Measurements from ENCODE around the gene NAALADL2. TPM values are rescaled to one million over a fixed set of nuclear protein-coding genes. Genes with fewer than 3 reads are reported as not detected.
"Not testable (repeated sequence)": the region's sequence is repeated elsewhere in the genome, so short reads cannot be mapped to it uniquely, and the experiment has no call there.

NAALADL2 gene
- total and polyA plus RNA-seq, 2 of the 8 experiments (the other 6 are each of a cell fraction or from before 2014, with no cell fraction given), result 0.12 to 0.22 TPM

DNA sequence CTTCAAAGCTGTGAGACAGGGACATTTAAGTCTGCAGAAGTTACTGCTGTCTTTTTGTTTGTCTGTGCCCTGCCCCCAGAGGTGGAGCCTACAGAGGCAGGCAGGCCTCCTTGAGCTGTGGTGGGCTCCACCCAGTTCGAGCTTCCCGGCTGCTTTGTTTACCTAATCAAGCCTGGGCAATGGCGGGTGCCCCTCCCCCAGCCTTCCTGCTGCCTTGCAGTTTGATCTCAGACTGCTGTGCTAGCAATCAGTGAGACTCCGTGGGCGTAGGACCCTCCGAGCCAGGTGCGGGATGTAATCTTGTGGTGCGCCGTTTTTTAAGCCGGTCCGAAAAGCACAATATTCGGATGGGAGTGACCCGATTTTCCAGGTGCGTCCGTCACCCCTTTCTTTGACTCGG lies 928.0 kb downstream of the NAALADL2 start:
- H4K20me1 ChIP-seq (replicated peaks in 1 of 2; ENCODE audit: control insufficient read depth in 1 of 2, insufficient read depth in 2 of 2, low read length in 2 of 2); FAIRE-seq; H3K79me2 ChIP-seq (ENCODE audit: control insufficient read depth in 1 of 2, insufficient read depth in 2 of 2, low read length in 2 of 2); H3K4ac ChIP-seq (replicated peaks; ENCODE audit: insufficient read length, low read depth, low read length); H3K4me3 ChIP-seq (ENCODE audit: extremely low read depth in 1 of 4, insufficient read depth in 2 of 4, low read depth in 3 of 4, low read length in 4 of 4); H3K79me1 ChIP-seq (ENCODE audit: low read depth, low read length); DNase-seq (ENCODE audit: low read depth in 1 of 2, low spot score in 2 of 2); H3K27ac ChIP-seq (ENCODE audit: low read depth, low read length); H3K23me2 ChIP-seq (ENCODE audit: low read depth, low read length); H3K14ac ChIP-seq (ENCODE audit: insufficient read length); H2BK5ac ChIP-seq (ENCODE audit: low read depth, low read length); H2BK15ac ChIP-seq (ENCODE audit: low read length); H4K91ac ChIP-seq (replicated peaks; ENCODE audit: insufficient read length, low read length); H3K9ac ChIP-seq (replicated peaks in 1 of 4; ENCODE audit: extremely low read depth in 1 of 4, low read depth in 3 of 4, low read length in 3 of 4); H3K23ac ChIP-seq (ENCODE audit: insufficient read length); H4K5ac ChIP-seq (ENCODE audit: insufficient read length, low read depth, low read length); H3K4me2 ChIP-seq (ENCODE audit: insufficient read depth in 1 of 2, low read depth in 2 of 2, low read length in 2 of 2); CTCF ChIA-PET (ENCODE audit: partially characterized antibody); H3K9me3 ChIP-seq (ENCODE audit: insufficient read depth in 2 of 2, low read depth in 1 of 2, low read length in 1 of 2); H2BK120ac ChIP-seq (replicated peaks; ENCODE audit: low read depth, low read length); H3K4me1 ChIP-seq (replicated peaks in 1 of 4; ENCODE audit: control insufficient read depth in 3 of 4, insufficient read depth in 4 of 4, low read length in 3 of 4); H2AFZ ChIP-seq (ENCODE audit: low read length); H2BK20ac ChIP-seq (ENCODE audit: low read length); H2BK12ac ChIP-seq (ENCODE audit: low read depth, low read length); H2AK5ac ChIP-seq (ENCODE audit: low read depth, low read length); H3K27me3 ChIP-seq (replicated peaks in 1 of 4; ENCODE audit: control insufficient read depth in 3 of 4, extremely low read depth in 1 of 4, insufficient read depth in 3 of 4, low read length in 3 of 4); H3K56ac ChIP-seq (replicated peaks; ENCODE audit: insufficient read length, low read depth, low read length); H3K18ac ChIP-seq (ENCODE audit: extremely low read depth, low read length); H4K8ac ChIP-seq (ENCODE audit: extremely low read depth, insufficient read depth, low read length); H3K36me3 ChIP-seq (ENCODE audit: control insufficient read depth in 2 of 4, insufficient read depth in 4 of 4, low read length in 3 of 4): not testable (repeated sequence)
- 89% methylated on average over 5 of the region's 16 CpGs; no CpG with 5 or more reads in 1 of the 2 experiments for WGBS, 2 experiments (ENCODE audit: extremely low coverage in 1 of 2, insufficient coverage in 1 of 2, insufficient read length in 1 of 2, insufficient replicate concordance in 2 of 2, low coverage in 1 of 2, low lambda C conversion rate in 2 of 2, missing lambda C conversion rate in 1 of 2)
- POLR2A ChIA-PET (ENCODE audit: partially characterized antibody), result interaction anchor here (1.7 kb wide), 1 partner anchor 9 kb away, joined by 3 read pairs; no protein-coding TSS in a partner anchor
